Ishikawa (cell line): Measurements from ENCODE around the gene RFT1.

Source experiments
- CEBPB ChIP-seq: IDR thresholded peaks from 2 replicates; pipeline ENCODE4 v1.6.1; 2012
- CREB1 ChIP-seq: IDR thresholded peaks from 2 replicates; pipeline ENCODE4 v1.6.1; 2012; ENCODE audit warnings: low read depth
- EGR1 ChIP-seq: IDR thresholded peaks from 2 replicates; pipeline ENCODE4 v1.6.1; 2012
- EP300 ChIP-seq: IDR thresholded peaks from 2 replicates; pipeline ENCODE4 v1.6.1; 2012; ENCODE audit warnings: borderline replicate concordance
- FOXM1 ChIP-seq: IDR thresholded peaks from 2 replicates; pipeline ENCODE4 v1.6.1; 2012; ENCODE audit warnings: low read depth, borderline replicate concordance
- MAX ChIP-seq: IDR thresholded peaks from 2 replicates; pipeline ENCODE4 v1.6.1; 2012
- NFIC ChIP-seq: IDR thresholded peaks from 2 replicates; pipeline ENCODE4 v1.6.1; 2012
- RAD21 ChIP-seq: IDR thresholded peaks from 2 replicates; pipeline ENCODE4 v1.6.1; 2012; ENCODE audit warnings: low read depth
- REST ChIP-seq: IDR thresholded peaks from 2 replicates; pipeline ENCODE4 v1.6.1; 2012; ENCODE audit warnings: low read depth, mild to moderate bottlenecking
- TAF1 ChIP-seq: IDR thresholded peaks from 2 replicates; pipeline ENCODE4 v1.6.1; 2012; ENCODE audit warnings: low read depth, mild to moderate bottlenecking
- TCF12 ChIP-seq: IDR thresholded peaks from 2 replicates; pipeline ENCODE4 v1.6.1; 2012; ENCODE audit warnings: low read depth
- TEAD4 ChIP-seq: IDR thresholded peaks from 2 replicates; pipeline ENCODE4 v1.6.1; 2012
- USF1 ChIP-seq: IDR thresholded peaks from 2 replicates; pipeline ENCODE4 v1.6.1; 2012
- YY1 ChIP-seq: IDR thresholded peaks from 2 replicates; pipeline ENCODE4 v1.6.1; 2012; ENCODE audit warnings: low read depth
- ZBTB7A ChIP-seq: IDR thresholded peaks from 2 replicates; pipeline ENCODE4 v1.6.1; 2012; ENCODE audit warnings: low read depth

The RFT1 gene

GRCh38 chr3:53079147-53079546 is 51.1 kb downstream of the RFT1 start:
- TF ChIP-seq TCF12 (no peak), TEAD4 (no peak), MAX (no peak), CREB1 (no peak), TAF1 (no peak), RAD21 (no peak), FOXM1 (no peak), EP300 (no peak), CEBPB (no peak)

- TF ChIP-seq ZBTB7A = no peak
- no peak for TF ChIP-seq YY1
- TF ChIP-seq TEAD4 = no peak
- TF ChIP-seq RAD21 = no peak
- TF ChIP-seq REST = no peak
- TF ChIP-seq CREB1 = no peak
- TF ChIP-seq TCF12 = no peak
- TF ChIP-seq EP300 = no peak
- no peak for TF ChIP-seq FOXM1
- no peak for TF ChIP-seq NFIC
- no peak for TF ChIP-seq MAX
Observed at GRCh38 chr3:53078656-53079055, 51.6 kb downstream of the RFT1 start.

GRCh38 chr3:53077476-53078220 is 52.6 kb downstream of the RFT1 start:
- no peak for TF ChIP-seq MAX
- no peak for TF ChIP-seq EP300
- no peak for TF ChIP-seq YY1
- TF ChIP-seq NFIC = no peak
- TF ChIP-seq TCF12 = no peak
- no peak for TF ChIP-seq RAD21
- no peak for TF ChIP-seq CREB1
- no peak for TF ChIP-seq EGR1
- no peak for TF ChIP-seq CEBPB

- TF ChIP-seq EP300 (no peak), EGR1 (no peak), TAF1 (no peak), CEBPB (no peak), FOXM1 (no peak), TEAD4 (no peak), REST (no peak), RAD21 (no peak), NFIC (no peak), USF1 (no peak), YY1 (no peak), MAX (no peak)
Observed at GRCh38 chr3:53075743-53076140, 54.5 kb downstream of the RFT1 start.

GRCh38 chr3:53074761-53075742 is 55.2 kb downstream of the RFT1 start:
- no peak for TF ChIP-seq CEBPB
- no peak for TF ChIP-seq TEAD4
- no peak for TF ChIP-seq USF1
- no peak for TF ChIP-seq CREB1
- no peak for TF ChIP-seq RAD21
- no peak for TF ChIP-seq TCF12
- no peak for TF ChIP-seq EGR1
- no peak for TF ChIP-seq FOXM1
- no peak for TF ChIP-seq NFIC
